HG02759 (cell line): ENCODE measurements around the gene NSL1.

Experiments
- ATAC-seq: cut with Tn5 transposase; IDR thresholded peaks from one replicate; pipeline ENCODE4 v1.9.1; 2021; ENCODE audit warnings: mild to moderate bottlenecking, moderate library complexity; ENCODE audit not compliant: unreplicated experiment

The NSL1 gene

GRCh38 chr1:212688341-212689047 is 103.1 kb downstream of the NSL1 start:
- ATAC-seq: no peak

- no peak for ATAC-seq
Measured at GRCh38 chr1:212687811-212688210, 103.8 kb downstream of the NSL1 start.

GRCh38 chr1:212686591-212686990 is 105.0 kb downstream of the NSL1 start:
- no peak for ATAC-seq

- no peak for ATAC-seq
Measured at GRCh38 chr1:212686069-212686468, 105.5 kb downstream of the NSL1 start.

GRCh38 chr1:212685429-212685828 is 106.1 kb downstream of the NSL1 start:
- no peak for ATAC-seq

GRCh38 chr1:212684521-212685090 is 107.0 kb downstream of the NSL1 start:
- no peak for ATAC-seq

GRCh38 chr1:212684076-212684475 is 107.5 kb downstream of the NSL1 start:
- ATAC-seq: no peak

GRCh38 chr1:212683357-212683722 is 108.2 kb downstream of the NSL1 start:
- ATAC-seq: peak; percentile 71

GRCh38 chr1:212680680-212681389 is 110.7 kb downstream of the NSL1 start:
- ATAC-seq: no peak

- peak; percentile 69 for ATAC-seq
Measured at GRCh38 chr1:212678456-212679410, 112.8 kb downstream of the NSL1 start.

GRCh38 chr1:212677573-212677972 is 114.0 kb downstream of the NSL1 start:
- ATAC-seq: no peak

GRCh38 chr1:212677136-212677535 is 114.4 kb downstream of the NSL1 start:
- no peak for ATAC-seq
